Bone marrow (tissue), 2 donors: ENCODE results near the gene BRD3.

ENCODE experiments used
- DNase-seq, 2 donors: peaks; one replicate each; lab custom pipeline; 2025; lab: John Stamatoyannopoulos, UW

BRD3 gene

GRCh38 chr9:134039386-134040175 lies 28.2 kb downstream of the BRD3 start:
- no peak for DNase-seq

DNA sequence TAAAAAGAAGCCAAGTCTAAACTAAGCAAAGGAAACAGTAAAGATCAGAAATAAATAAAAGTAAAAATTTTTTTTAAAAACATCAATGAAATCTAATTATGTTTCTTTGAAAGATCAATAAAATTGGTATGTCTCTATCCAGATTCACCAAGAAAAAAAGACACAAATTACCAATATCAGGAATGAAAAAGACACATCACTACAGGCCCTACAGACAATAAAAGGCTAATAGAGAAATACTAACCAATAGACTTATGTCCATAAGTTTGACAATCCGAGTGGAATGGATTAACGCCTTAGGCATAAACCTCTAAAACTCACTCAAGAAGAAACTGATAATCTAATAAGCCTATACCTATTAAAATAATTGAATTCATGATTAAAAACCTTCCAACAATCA lies 30.2 kb downstream of the BRD3 start:
- no peak for DNase-seq

- DNase-seq = no peak
Observed at GRCh38 chr9:134036130-134036529, 31.7 kb downstream of the BRD3 start.

- no peak for DNase-seq
Observed at GRCh38 chr9:134035041-134036039, 32.5 kb downstream of the BRD3 start.

GRCh38 chr9:134034215-134035040 lies 33.4 kb downstream of the BRD3 start:
- no peak for DNase-seq

GRCh38 chr9:134033516-134034214 lies 34.2 kb downstream of the BRD3 start:
- no peak for DNase-seq

GRCh38 chr9:134032456-134033222 lies 35.2 kb downstream of the BRD3 start:
- DNase-seq = no peak

DNA sequence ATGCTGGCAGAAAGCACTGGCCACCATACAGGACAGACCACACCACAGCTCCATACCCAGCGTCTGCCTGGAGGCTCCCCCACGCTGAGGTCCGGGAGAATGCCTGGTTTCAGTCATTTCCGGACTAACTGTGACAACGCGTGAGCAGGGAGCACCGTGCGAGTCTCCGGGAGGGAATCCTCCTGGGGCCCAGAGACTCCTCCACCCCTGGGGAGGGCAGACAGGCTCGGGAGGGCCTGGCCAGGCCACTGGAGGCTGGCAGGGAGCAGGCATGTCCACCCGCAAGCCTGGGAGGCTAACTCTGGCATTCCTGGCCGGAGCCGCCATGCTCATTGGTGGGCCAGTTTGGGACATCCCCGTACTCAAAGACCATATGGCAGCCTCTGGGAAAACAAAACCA lies 36.0 kb downstream of the BRD3 start:
- DNase-seq = no peak

- DNase-seq = no peak
Observed at GRCh38 chr9:134030821-134031470, 36.9 kb downstream of the BRD3 start.

DNA sequence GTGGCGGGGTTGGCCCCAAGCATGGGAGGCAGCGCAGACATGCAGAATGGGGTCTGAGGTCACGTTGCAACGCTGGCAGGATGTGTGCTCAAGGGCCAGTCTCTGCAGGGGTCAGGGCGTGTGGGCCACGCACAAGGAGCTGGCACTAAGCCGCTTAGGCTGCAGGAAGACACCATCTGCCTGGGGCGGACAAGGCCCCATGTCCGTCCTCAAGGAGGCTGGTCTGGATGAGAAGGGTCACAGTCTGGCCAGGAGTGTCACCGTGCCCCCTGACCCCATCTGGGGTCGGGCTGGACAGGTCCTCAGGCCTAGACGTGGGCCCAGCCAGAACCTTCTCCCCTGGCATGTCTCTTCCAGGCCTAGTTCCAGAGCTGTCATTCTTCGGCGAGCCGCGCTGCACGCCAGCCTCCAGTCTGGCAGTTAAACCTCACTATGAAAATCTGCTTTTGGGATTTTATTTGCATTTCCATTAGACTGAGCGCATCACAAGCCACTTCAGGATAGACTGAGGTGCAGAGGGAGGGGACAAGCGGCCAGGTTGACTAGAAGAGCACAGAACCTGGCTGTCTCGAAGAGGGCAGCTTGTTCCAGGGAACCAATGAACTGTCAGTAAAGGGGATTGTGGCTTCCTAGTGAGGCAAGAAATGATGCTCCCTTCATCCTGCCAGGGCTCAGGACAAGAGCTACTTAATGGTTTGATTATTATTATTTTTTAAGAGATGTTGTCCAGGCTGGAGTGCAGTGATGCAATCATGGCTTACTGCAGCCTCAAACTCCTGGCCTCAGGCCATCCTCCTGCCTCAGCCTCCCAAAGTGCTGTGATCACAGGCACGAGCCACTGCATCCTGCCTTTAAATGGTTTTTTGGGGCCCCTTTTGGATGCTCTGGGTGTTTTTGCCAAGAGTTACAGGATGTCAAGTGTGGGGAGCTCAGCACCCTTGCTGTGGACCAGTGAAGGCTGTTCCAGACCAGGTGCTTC lies 38.3 kb downstream of the BRD3 start:
- DNase-seq = no peak

GRCh38 chr9:134028575-134029247 lies 39.1 kb downstream of the BRD3 start:
- no peak for DNase-seq

GRCh38 chr9:134028076-134028475 lies 39.8 kb downstream of the BRD3 start:
- DNase-seq = no peak

- DNase-seq = no peak
Observed at GRCh38 chr9:134027561-134027960, 40.3 kb downstream of the BRD3 start.

DNA sequence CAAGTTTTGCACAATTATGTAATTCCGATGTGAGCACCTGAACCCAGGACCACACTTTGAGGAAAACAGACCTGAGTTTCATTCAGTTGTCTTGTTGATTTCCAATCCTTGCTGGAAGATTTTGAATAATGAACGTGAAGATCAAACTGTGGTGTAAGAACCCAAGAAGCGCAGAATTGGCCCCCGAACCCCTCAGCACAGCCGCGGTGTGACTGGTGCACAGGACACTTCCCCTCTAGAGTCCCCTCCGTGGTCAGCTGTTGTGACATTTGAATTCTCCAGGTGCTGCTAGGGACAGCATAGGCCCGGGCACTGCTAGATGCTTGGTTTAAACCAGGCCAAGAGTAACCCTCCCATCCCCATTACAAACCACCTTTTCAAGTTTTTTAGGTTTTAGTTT lies 40.8 kb downstream of the BRD3 start:
- DNase-seq = no peak

GRCh38 chr9:134026581-134026980 lies 41.2 kb downstream of the BRD3 start:
- no peak for DNase-seq

GRCh38 chr9:134025606-134026541 lies 42.0 kb downstream of the BRD3 start:
- DNase-seq = peak in 1 of 2 donors; percentile 49
